DMS114 treated with DMSO at 0.1 percent for 48 hours (cell line): Measurements from ENCODE around the gene SSH2.
"Not testable (repeated sequence)": the region's sequence is repeated elsewhere in the genome, so short reads cannot be mapped to it uniquely, and the experiment has no call there.

Experiments
- DNase-seq: peaks from one replicate; lab custom pipeline; 2025; ENCODE audit not compliant: unreplicated experiment; lab: John Stamatoyannopoulos, UW

Gene SSH2

GRCh38 chr17:29674281-29674680 is 255.7 kb downstream of the SSH2 start:
- no peak for DNase-seq

GRCh38 chr17:29671661-29672060 is 258.4 kb downstream of the SSH2 start:
- DNase-seq: no peak

- no peak for DNase-seq
Measured at GRCh38 chr17:29669266-29669665, 260.8 kb downstream of the SSH2 start.

GRCh38 chr17:29667969-29668368 is 262.1 kb downstream of the SSH2 start:
- no peak for DNase-seq

- no peak for DNase-seq
Measured at GRCh38 chr17:29665481-29665810, 264.6 kb downstream of the SSH2 start.

- no peak for DNase-seq
Measured at GRCh38 chr17:29664743-29665480, 265.1 kb downstream of the SSH2 start.

GRCh38 chr17:29663155-29663554 is 266.9 kb downstream of the SSH2 start:
- no peak for DNase-seq

GRCh38 chr17:29661213-29661612 is 268.8 kb downstream of the SSH2 start:
- DNase-seq: no peak

- no peak for DNase-seq
Measured at GRCh38 chr17:29659155-29659554, 270.9 kb downstream of the SSH2 start.

- DNase-seq: no peak
Measured at GRCh38 chr17:29655323-29655722, 274.7 kb downstream of the SSH2 start.

- DNase-seq: no peak
Measured at GRCh38 chr17:29653995-29654714, 275.9 kb downstream of the SSH2 start.

GRCh38 chr17:29652976-29653375 is 277.1 kb downstream of the SSH2 start:
- no peak for DNase-seq

- DNase-seq: not testable (repeated sequence)
Measured at GRCh38 chr17:29651913-29652312, 278.1 kb downstream of the SSH2 start.

GRCh38 chr17:29650396-29650795 is 279.6 kb downstream of the SSH2 start:
- DNase-seq: no peak

GRCh38 chr17:29649359-29649758 is 280.7 kb downstream of the SSH2 start:
- no peak for DNase-seq

GRCh38 chr17:29648005-29648404 is 282.0 kb downstream of the SSH2 start:
- no peak for DNase-seq

- no peak for DNase-seq
Measured at GRCh38 chr17:29645515-29646051, 284.4 kb downstream of the SSH2 start.

GRCh38 chr17:29643817-29644160 is 286.2 kb downstream of the SSH2 start:
- DNase-seq: no peak

- DNase-seq: no peak
Measured at GRCh38 chr17:29642171-29642611, 287.8 kb downstream of the SSH2 start.

GRCh38 chr17:29640981-29641642 is 288.9 kb downstream of the SSH2 start:
- no peak for DNase-seq

GRCh38 chr17:29640413-29640812 is 289.6 kb downstream of the SSH2 start:
- no peak for DNase-seq

- no peak for DNase-seq
Measured at GRCh38 chr17:29633886-29634285, 296.1 kb downstream of the SSH2 start.
